ENCODE data around the gene OR2Y1. TPM values are rescaled to one million over a fixed set of nuclear protein-coding genes. Genes with fewer than 3 reads are reported as not detected.
"Not testable (repeated sequence)": the region's sequence is repeated elsewhere in the genome, so short reads cannot be mapped to it uniquely, and the experiment has no call there.

The OR2Y1 gene
- total RNA-seq, 2 experiments from 2014 or later: not detected

DNA sequence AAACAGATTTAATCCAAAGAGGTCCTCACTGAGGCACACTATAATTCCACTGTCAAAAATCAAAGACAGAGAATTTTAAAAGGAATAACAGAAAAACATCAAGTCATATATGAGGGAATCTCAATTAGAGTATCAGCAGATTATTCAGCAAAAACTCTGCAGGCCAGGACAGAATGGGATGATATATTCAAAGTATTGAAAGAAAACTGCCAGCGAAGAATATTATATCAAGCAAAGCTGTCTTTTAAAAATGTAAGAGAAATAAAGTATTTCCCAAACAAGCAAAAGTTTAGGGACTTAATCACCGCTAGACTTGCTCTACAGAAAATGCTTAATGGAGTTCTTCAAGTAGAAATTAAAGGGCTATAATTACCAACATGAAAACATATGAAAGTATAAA lies 15.7 kb upstream of the OR2Y1 start:
- CTCF ChIA-PET (ENCODE audit: unreplicated experiment): no interaction called here
- peaks cover 6% of the 10 kb centered on the region; the same call in 1 of the 2 replicates for H3K9me3 ChIP-seq (ENCODE audit: low read length)
- no peak overlapping the region for H3K27ac ChIP-seq (ENCODE audit: low read depth, low read length, poor library complexity, severe bottlenecking)
- TF ChIP-seq EZH2phosphoT487 (IDR thresholded peaks at IDR 0.05; ENCODE audit: borderline replicate concordance, low read depth, low read length): no peak
- no peak for TF ChIP-seq CTCF (conservative IDR thresholded peaks at IDR 0.05; ENCODE audit: low read length)
- no peaks in the 10 kb centered on the region for H3K4me1 ChIP-seq (ENCODE audit: insufficient read depth, low read length, poor library complexity, severe bottlenecking)
- H3K4me2 ChIP-seq (ENCODE audit: low read length): no peak overlapping the region
- no peaks in the 10 kb centered on the region for H3K9me2 ChIP-seq (ENCODE audit: insufficient read depth, low read length)
- no peak overlapping the region for H2AFZ ChIP-seq (ENCODE audit: low read length)
- intact Hi-C loops (cut with micrococcal nuclease; ENCODE audit: unreplicated experiment): no loop called here
- POLR2A ChIA-PET: no interaction called here
- no peak overlapping the region for H3K4me3 ChIP-seq (ENCODE audit: low read depth, low read length, poor library complexity, severe bottlenecking)
- no peaks in the 10 kb centered on the region for H3K36me3 ChIP-seq (ENCODE audit: insufficient read depth, low read length)
- no peaks in the 10 kb centered on the region for H4K20me1 ChIP-seq (ENCODE audit: insufficient read depth, low read length)
- H3K79me2 ChIP-seq (ENCODE audit: insufficient read depth, low read depth, low read length): no peaks in the 10 kb centered on the region
- DNase-seq (ENCODE audit: low spot score): no peak
- BruUV-seq (replicated peaks): no TSS peak

DNA sequence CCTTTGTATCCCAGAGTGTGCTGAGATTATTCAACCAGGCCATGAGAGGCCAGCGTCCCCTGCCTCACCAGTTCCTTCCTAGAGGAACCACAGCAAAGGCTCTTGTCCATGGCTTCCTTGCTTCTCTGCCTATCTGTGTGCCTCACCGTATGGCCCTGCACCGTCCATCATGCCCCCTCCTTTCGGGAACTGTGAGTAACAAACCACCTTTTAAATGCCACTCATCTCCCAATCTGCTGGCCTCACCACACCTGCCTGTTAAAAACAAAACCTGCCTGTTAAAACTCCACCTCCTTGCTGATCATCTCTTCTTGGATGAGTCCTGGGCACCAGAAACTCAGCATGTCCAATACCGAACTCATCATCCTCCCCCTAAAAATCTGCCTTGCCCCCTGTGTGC lies 4.4 kb upstream of the OR2Y1 start:
- Histone ChIP-seq H4K20me1 (ENCODE audit: insufficient read depth, low read length) (no peaks in the 10 kb centered on the region), H3K36me3 (ENCODE audit: insufficient read depth, low read length) (no peaks in the 10 kb centered on the region), H3K79me2 (ENCODE audit: insufficient read depth, low read depth, low read length) (no peaks in the 10 kb centered on the region), H3K4me2 (ENCODE audit: low read length) (no peak overlapping the region), H3K9me3 (ENCODE audit: low read length) (no peaks in the 10 kb centered on the region), H3K4me3 (ENCODE audit: low read depth, low read length, poor library complexity, severe bottlenecking) (no peak overlapping the region), H2AFZ (ENCODE audit: low read length) (no peak overlapping the region), H3K9me2 (ENCODE audit: insufficient read depth, low read length) (no peaks in the 10 kb centered on the region), H3K4me1 (ENCODE audit: insufficient read depth, low read length, poor library complexity, severe bottlenecking) (no peaks in the 10 kb centered on the region), H3K27ac (ENCODE audit: low read depth, low read length, poor library complexity, severe bottlenecking) (no peak overlapping the region)
- ChIA-PET POLR2A (no interaction called here), CTCF (ENCODE audit: unreplicated experiment) (no interaction called here)
- intact Hi-C loops (cut with micrococcal nuclease; ENCODE audit: unreplicated experiment): no loop called here
- no peak for DNase-seq (ENCODE audit: low spot score)
- BruUV-seq (replicated peaks): no TSS peak
- TF ChIP-seq EZH2phosphoT487 (IDR thresholded peaks at IDR 0.05; ENCODE audit: borderline replicate concordance, low read depth, low read length) (no peak), CTCF (conservative IDR thresholded peaks at IDR 0.05; ENCODE audit: low read length) (no peak)

- Histone ChIP-seq H3K9me2 (ENCODE audit: insufficient read depth, low read length) (no peaks in the 10 kb centered on the region), H3K4me3 (ENCODE audit: low read depth, low read length, poor library complexity, severe bottlenecking) (no peak overlapping the region), H4K20me1 (ENCODE audit: insufficient read depth, low read length) (no peaks in the 10 kb centered on the region), H2AFZ (ENCODE audit: low read length) (no peak overlapping the region), H3K27ac (ENCODE audit: low read depth, low read length, poor library complexity, severe bottlenecking) (no peak overlapping the region), H3K79me2 (ENCODE audit: insufficient read depth, low read depth, low read length) (no peaks in the 10 kb centered on the region), H3K36me3 (ENCODE audit: insufficient read depth, low read length) (no peaks in the 10 kb centered on the region), H3K4me1 (ENCODE audit: insufficient read depth, low read length, poor library complexity, severe bottlenecking) (no peaks in the 10 kb centered on the region), H3K4me2 (ENCODE audit: low read length) (no peak overlapping the region), H3K9me3 (ENCODE audit: low read length) (no peaks in the 10 kb centered on the region)
- no peak for DNase-seq (ENCODE audit: low spot score)
- POLR2A ChIA-PET: interaction anchor here (0.7 kb wide), 1 partner anchor 244 kb away, joined by 3 read pairs; no protein-coding TSS in a partner anchor
- intact Hi-C loops (cut with micrococcal nuclease; ENCODE audit: unreplicated experiment): no loop called here
- BruUV-seq (replicated peaks): no TSS peak
- CTCF ChIA-PET (ENCODE audit: unreplicated experiment): no interaction called here
- no peak for TF ChIP-seq CTCF (conservative IDR thresholded peaks at IDR 0.05; ENCODE audit: low read length)
- TF ChIP-seq EZH2phosphoT487 (IDR thresholded peaks at IDR 0.05; ENCODE audit: borderline replicate concordance, low read depth, low read length): no peak
Measured at GRCh38 chr5:180742727-180743126, 2.9 kb upstream of the OR2Y1 start.

GRCh38 chr5:180740953-180741352 lies 1.1 kb upstream of the OR2Y1 start:
- H4K20me1 ChIP-seq (ENCODE audit: insufficient read depth, low read length); CTCF ChIA-PET (ENCODE audit: unreplicated experiment); H3K36me3 ChIP-seq (ENCODE audit: insufficient read depth, low read length); H3K79me2 ChIP-seq (ENCODE audit: insufficient read depth, low read depth, low read length); BruUV-seq (replicated peaks); H3K27ac ChIP-seq (ENCODE audit: low read depth, low read length, poor library complexity, severe bottlenecking); H3K4me3 ChIP-seq (ENCODE audit: low read depth, low read length, poor library complexity, severe bottlenecking); intact Hi-C loops (cut with micrococcal nuclease; ENCODE audit: unreplicated experiment); H3K4me2 ChIP-seq (ENCODE audit: low read length); POLR2A ChIA-PET; H3K9me2 ChIP-seq (ENCODE audit: insufficient read depth, low read length); H3K9me3 ChIP-seq (ENCODE audit: low read length); DNase-seq (ENCODE audit: low spot score); H3K4me1 ChIP-seq (ENCODE audit: insufficient read depth, low read length, poor library complexity, severe bottlenecking); H2AFZ ChIP-seq (ENCODE audit: low read length): not testable (repeated sequence)

All from OCI-LY7 (cell line).